ENCODE data around the gene GRB7. TPM values are rescaled to one million over a fixed set of nuclear protein-coding genes. Genes with fewer than 3 reads are reported as not detected.

Gene GRB7
- total and polyA plus RNA-seq, 10 of the 15 experiments (the other 5 are each of a cell fraction or from before 2014, with no cell fraction given) = 0.05 to 0.34 (median 0.19) TPM; not detected in 4

GRCh38 chr17:39726617-39727016 is 11.1 kb upstream of the GRB7 start:
- in situ Hi-C loops (cut with MboI) = no loop called here
- no peak for TF ChIP-seq SREBF1 (IDR thresholded peaks at IDR 0.05; ENCODE audit: low read length)
- TF ChIP-seq REST (IDR thresholded peaks at IDR 0.05; ENCODE audit: low read depth, low read length) = no peak
- no peak for TF ChIP-seq SMARCA5 (IDR thresholded peaks at IDR 0.05)
- no peak for TF ChIP-seq ESRRA (IDR thresholded peaks at IDR 0.05; ENCODE audit: low read length)
- no peak for TF ChIP-seq NFYB (IDR thresholded peaks at IDR 0.05; ENCODE audit: insufficient read depth, low read depth, low read length)
- TF ChIP-seq, protein P1, sequence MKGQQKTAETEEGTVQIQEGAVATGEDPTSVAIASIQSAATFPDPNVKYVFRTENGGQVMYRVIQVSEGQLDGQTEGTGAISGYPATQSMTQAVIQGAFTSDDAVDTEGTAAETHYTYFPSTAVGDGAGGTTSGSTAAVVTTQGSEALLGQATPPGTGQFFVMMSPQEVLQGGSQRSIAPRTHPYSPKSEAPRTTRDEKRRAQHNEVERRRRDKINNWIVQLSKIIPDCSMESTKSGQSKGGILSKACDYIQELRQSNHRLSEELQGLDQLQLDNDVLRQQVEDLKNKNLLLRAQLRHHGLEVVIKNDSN (IDR thresholded peaks at IDR 0.05; ENCODE audit: borderline replicate concordance, extremely low read length, insufficient read depth, low read depth, low read length) = no peak
- TF ChIP-seq, protein P2, sequence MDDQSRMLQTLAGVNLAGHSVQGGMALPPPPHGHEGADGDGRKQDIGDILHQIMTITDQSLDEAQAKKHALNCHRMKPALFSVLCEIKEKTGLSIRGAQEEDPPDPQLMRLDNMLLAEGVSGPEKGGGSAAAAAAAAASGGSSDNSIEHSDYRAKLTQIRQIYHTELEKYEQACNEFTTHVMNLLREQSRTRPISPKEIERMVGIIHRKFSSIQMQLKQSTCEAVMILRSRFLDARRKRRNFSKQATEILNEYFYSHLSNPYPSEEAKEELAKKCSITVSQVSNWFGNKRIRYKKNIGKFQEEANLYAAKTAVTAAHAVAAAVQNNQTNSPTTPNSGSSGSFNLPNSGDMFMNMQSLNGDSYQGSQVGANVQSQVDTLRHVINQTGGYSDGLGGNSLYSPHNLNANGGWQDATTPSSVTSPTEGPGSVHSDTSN (IDR thresholded peaks at IDR 0.05; ENCODE audit: insufficient replicate concordance, low read depth, low read length) = no peak
- TF ChIP-seq, protein P3, sequence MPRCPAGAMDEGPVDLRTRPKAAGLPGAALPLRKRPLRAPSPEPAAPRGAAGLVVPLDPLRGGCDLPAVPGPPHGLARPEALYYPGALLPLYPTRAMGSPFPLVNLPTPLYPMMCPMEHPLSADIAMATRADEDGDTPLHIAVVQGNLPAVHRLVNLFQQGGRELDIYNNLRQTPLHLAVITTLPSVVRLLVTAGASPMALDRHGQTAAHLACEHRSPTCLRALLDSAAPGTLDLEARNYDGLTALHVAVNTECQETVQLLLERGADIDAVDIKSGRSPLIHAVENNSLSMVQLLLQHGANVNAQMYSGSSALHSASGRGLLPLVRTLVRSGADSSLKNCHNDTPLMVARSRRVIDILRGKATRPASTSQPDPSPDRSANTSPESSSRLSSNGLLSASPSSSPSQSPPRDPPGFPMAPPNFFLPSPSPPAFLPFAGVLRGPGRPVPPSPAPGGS (IDR thresholded peaks at IDR 0.05; ENCODE audit: borderline replicate concordance, insufficient read depth, low read depth, low read length, poor library complexity, severe bottlenecking) = no peak
- TF ChIP-seq STAT1 (conservative IDR thresholded peaks at IDR 0.05) = no peak
- TF ChIP-seq BRCA1 (IDR thresholded peaks at IDR 0.05; ENCODE audit: low read depth, low read length) = no peak
- TF ChIP-seq RB1 (IDR thresholded peaks at IDR 0.05; ENCODE audit: borderline replicate concordance) = no peak
- no peak for TF ChIP-seq TCF7 (IDR thresholded peaks at IDR 0.05; ENCODE audit: borderline replicate concordance)
- no peak for TF ChIP-seq SRF (IDR thresholded peaks at IDR 0.05; ENCODE audit: low read depth in 2 of 2, low read length in 2 of 2)
- TF ChIP-seq RUNX3 (IDR thresholded peaks at IDR 0.05; ENCODE audit: low read length) = no peak
- no peaks in the 10 kb centered on the region for H3K27me3 ChIP-seq (replicated peaks in 1 of 2; ENCODE audit: control insufficient read depth in 2 of 2, insufficient read depth in 2 of 2, low read length in 1 of 2)
- ATAC-seq (no peak), DNase-seq (ENCODE audit: low read depth, low spot score) (no peak), FAIRE-seq (no peak)
- ChIA-PET SMC1A (ENCODE audit: uncharacterized antibody, unreplicated experiment) (no interaction called here), POLR2A (no interaction called here), RAD21 (ENCODE audit: unreplicated experiment) (no interaction called here), CTCF (no interaction called here)
- H3K9ac ChIP-seq (ENCODE audit: control insufficient read depth, insufficient read depth, low read length) = no peak overlapping the region
- intact Hi-C loops (cut with micrococcal nuclease; ENCODE audit: unreplicated experiment) = no loop called here
- no peak overlapping the region for H2AFZ ChIP-seq (ENCODE audit: control insufficient read depth, low read depth, low read length)
- H4K20me1 ChIP-seq (ENCODE audit: control insufficient read depth, insufficient read depth) = no peaks in the 10 kb centered on the region
- H3K79me2 ChIP-seq (ENCODE audit: control insufficient read depth, insufficient read depth, low read length) = peaks cover 7% of the 10 kb centered on the region
- no peak overlapping the region for H3K27ac ChIP-seq (ENCODE audit: control insufficient read depth, insufficient read depth)
- WGBS (ENCODE audit: insufficient coverage, insufficient replicate concordance, low lambda C conversion rate, missing lambda C conversion rate) = 97% methylated on average over 9 of the region's 9 CpGs
- no peak overlapping the region for H3K4me2 ChIP-seq (ENCODE audit: control insufficient read depth, insufficient read depth)
- no TSS peak for BruUV-seq (replicated peaks)
- H3K4me3 ChIP-seq = no peak overlapping the region
- no peaks in the 10 kb centered on the region for H3K9me3 ChIP-seq (replicated peaks; ENCODE audit: control insufficient read depth, insufficient read depth, low read length)
- peaks cover 3% of the 10 kb centered on the region; the same call in 1 of the 2 replicates for H3K4me1 ChIP-seq (ENCODE audit: control insufficient read depth, insufficient read depth, low read length)
- H3K36me3 ChIP-seq (ENCODE audit: control insufficient read depth in 2 of 2, insufficient read depth in 2 of 2, low read length in 1 of 2) = 0 out of 4 replicates have a peak, but pooled peaks cover 0 to 3% of the 10 kb centered on the region in 2 experiments
